ENCODE measurements around the gene VPS36. TPM values are rescaled to one million over a fixed set of nuclear protein-coding genes. Genes with fewer than 3 reads are reported as not detected.
"Not testable (repeated sequence)": the region's sequence is repeated elsewhere in the genome, so short reads cannot be mapped to it uniquely, and the experiment has no call there.

Gene VPS36
- polyA plus RNA-seq, 1 donor from 2014 or later: 85.4 TPM

- no peaks in the 10 kb centered on the region for H3K27me3 ChIP-seq (ENCODE audit: insufficient read depth, low read depth, low read length)
- no peak overlapping the region for H3K4me2 ChIP-seq (ENCODE audit: low read length)
- H4K20me1 ChIP-seq (ENCODE audit: insufficient read depth): no peaks in the 10 kb centered on the region
- no peak overlapping the region for H3K27ac ChIP-seq (ENCODE audit: low read length)
- no peaks in the 10 kb centered on the region for H3K9me2 ChIP-seq (ENCODE audit: insufficient read depth, low read length)
- H2AFZ ChIP-seq (ENCODE audit: low read depth, low read length): no peak overlapping the region
- H3K9me3 ChIP-seq (ENCODE audit: low read length): no peaks in the 10 kb centered on the region
- H3K36me3 ChIP-seq (ENCODE audit: insufficient read depth, low read length): no peaks in the 10 kb centered on the region
- H3K4me3 ChIP-seq (ENCODE audit: low read length): no peak overlapping the region
- H3K79me2 ChIP-seq (replicated peaks; ENCODE audit: insufficient read depth, low read length): no peaks in the 10 kb centered on the region
- TF ChIP-seq EP300 (conservative IDR thresholded peaks at IDR 0.05; ENCODE audit: poor library complexity, severe bottlenecking) (no peak), MXI1 (conservative IDR thresholded peaks at IDR 0.05; ENCODE audit: poor library complexity, severe bottlenecking) (no peak), SMC3 (conservative IDR thresholded peaks at IDR 0.05; ENCODE audit: poor library complexity) (no peak), EZH2 (IDR thresholded peaks at IDR 0.05; ENCODE audit: borderline replicate concordance, insufficient read depth, low read length, poor library complexity, severe bottlenecking) (no peak), CTCF (IDR thresholded peaks at IDR 0.05; ENCODE audit: poor library complexity, severe bottlenecking) (no peak), TAF1 (IDR thresholded peaks at IDR 0.05; ENCODE audit: low read depth) (no peak)
- no peak overlapping the region for H3K9ac ChIP-seq (ENCODE audit: low read length)
- H3F3A ChIP-seq (ENCODE audit: insufficient read depth, low read length, poor library complexity, severe bottlenecking): no peaks in the 10 kb centered on the region
These were observed 76.0 kb downstream of the VPS36 start for GRCh38 chr13:52374389-52374788.

- not testable (repeated sequence) for H3K79me2 ChIP-seq (replicated peaks; ENCODE audit: insufficient read depth, low read length); H3K9me3 ChIP-seq (ENCODE audit: low read length); H3K4me3 ChIP-seq (ENCODE audit: low read length); H3K27ac ChIP-seq (ENCODE audit: low read length); H3K9me2 ChIP-seq (ENCODE audit: insufficient read depth, low read length); H3F3A ChIP-seq (ENCODE audit: insufficient read depth, low read length, poor library complexity, severe bottlenecking); H4K20me1 ChIP-seq (ENCODE audit: insufficient read depth); H3K36me3 ChIP-seq (ENCODE audit: insufficient read depth, low read length); H2AFZ ChIP-seq (ENCODE audit: low read depth, low read length); H3K27me3 ChIP-seq (ENCODE audit: insufficient read depth, low read depth, low read length); H3K4me2 ChIP-seq (ENCODE audit: low read length); H3K9ac ChIP-seq (ENCODE audit: low read length)
These were observed 77.2 kb downstream of the VPS36 start for GRCh38 chr13:52373277-52373676.

- no peaks in the 10 kb centered on the region for H3K27me3 ChIP-seq (ENCODE audit: insufficient read depth, low read depth, low read length)
- no peaks in the 10 kb centered on the region for H3K9me3 ChIP-seq (ENCODE audit: low read length)
- no peak overlapping the region for H3K4me2 ChIP-seq (ENCODE audit: low read length)
- no peak overlapping the region for H3K9ac ChIP-seq (ENCODE audit: low read length)
- no peaks in the 10 kb centered on the region for H3K79me2 ChIP-seq (replicated peaks; ENCODE audit: insufficient read depth, low read length)
- TF ChIP-seq TAF1 (IDR thresholded peaks at IDR 0.05; ENCODE audit: low read depth): no peak
- no peaks in the 10 kb centered on the region for H4K20me1 ChIP-seq (ENCODE audit: insufficient read depth)
- no peaks in the 10 kb centered on the region for H3F3A ChIP-seq (ENCODE audit: insufficient read depth, low read length, poor library complexity, severe bottlenecking)
- no peaks in the 10 kb centered on the region for H3K36me3 ChIP-seq (ENCODE audit: insufficient read depth, low read length)
- H2AFZ ChIP-seq (ENCODE audit: low read depth, low read length): no peak overlapping the region
- no peak overlapping the region for H3K4me3 ChIP-seq (ENCODE audit: low read length)
- no peaks in the 10 kb centered on the region for H3K9me2 ChIP-seq (ENCODE audit: insufficient read depth, low read length)
- H3K27ac ChIP-seq (ENCODE audit: low read length): no peak overlapping the region
These were observed 78.6 kb downstream of the VPS36 start for GRCh38 chr13:52371736-52372247.

GRCh38 chr13:52366291-52366690 lies 84.1 kb downstream of the VPS36 start:
- Histone ChIP-seq H3K9me3 (ENCODE audit: low read length) (no peaks in the 10 kb centered on the region), H3K79me2 (replicated peaks; ENCODE audit: insufficient read depth, low read length) (no peaks in the 10 kb centered on the region), H3K4me3 (ENCODE audit: low read length) (no peak overlapping the region), H3F3A (ENCODE audit: insufficient read depth, low read length, poor library complexity, severe bottlenecking) (no peaks in the 10 kb centered on the region), H3K9ac (ENCODE audit: low read length) (no peak overlapping the region), H3K4me2 (ENCODE audit: low read length) (no peak overlapping the region), H2AFZ (ENCODE audit: low read depth, low read length) (no peak overlapping the region), H3K36me3 (ENCODE audit: insufficient read depth, low read length) (no peaks in the 10 kb centered on the region), H3K27ac (ENCODE audit: low read length) (no peak overlapping the region), H3K27me3 (ENCODE audit: insufficient read depth, low read depth, low read length) (no peaks in the 10 kb centered on the region), H4K20me1 (ENCODE audit: insufficient read depth) (no peaks in the 10 kb centered on the region), H3K9me2 (ENCODE audit: insufficient read depth, low read length) (no peaks in the 10 kb centered on the region)
- TF ChIP-seq EP300 (conservative IDR thresholded peaks at IDR 0.05; ENCODE audit: poor library complexity, severe bottlenecking): no peak
- TF ChIP-seq TAF1 (IDR thresholded peaks at IDR 0.05; ENCODE audit: low read depth): no peak
- TF ChIP-seq POLR2AphosphoS5 (IDR thresholded peaks at IDR 0.05): no peak
- no peak for TF ChIP-seq EZH2 (IDR thresholded peaks at IDR 0.05; ENCODE audit: borderline replicate concordance, insufficient read depth, low read length, poor library complexity, severe bottlenecking)
- TF ChIP-seq REST (IDR thresholded peaks at IDR 0.05; ENCODE audit: borderline replicate concordance): no peak
